Measurements from ENCODE around the gene NOX4.
"Not testable (repeated sequence)": the region's sequence is repeated elsewhere in the genome, so short reads cannot be mapped to it uniquely, and the experiment has no call there.

The NOX4 gene

GRCh38 chr11:89378986-89379385 is 112.2 kb downstream of the NOX4 start:
- not testable (repeated sequence) for DNase-seq

GRCh38 chr11:89369356-89369755 is 121.8 kb downstream of the NOX4 start:
- DNase-seq = not testable (repeated sequence)

GRCh38 chr11:89364856-89365255 is 126.3 kb downstream of the NOX4 start:
- not testable (repeated sequence) for DNase-seq

- DNase-seq = no peak
Measured at GRCh38 chr11:89361734-89362133, 129.4 kb downstream of the NOX4 start.

DNA sequence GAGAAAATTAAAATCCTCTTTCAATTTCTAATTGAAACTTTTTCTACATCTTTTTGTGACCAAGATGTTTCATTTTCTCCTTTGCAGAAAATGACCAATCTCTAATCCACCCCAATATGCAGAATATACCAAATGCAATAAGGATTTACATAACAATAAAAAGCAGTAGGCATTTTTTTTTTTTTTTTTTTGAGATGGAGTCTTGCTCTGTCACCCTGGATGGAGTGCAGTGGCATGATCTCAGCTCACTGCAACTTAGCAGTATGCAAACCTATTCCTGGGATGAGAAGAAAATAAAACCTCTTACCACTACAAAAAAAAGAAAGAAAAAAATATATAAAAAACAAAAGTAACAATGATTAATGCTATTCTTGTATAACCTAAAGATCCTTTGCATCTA is 132.0 kb downstream of the NOX4 start:
- DNase-seq = not testable (repeated sequence)

DNA sequence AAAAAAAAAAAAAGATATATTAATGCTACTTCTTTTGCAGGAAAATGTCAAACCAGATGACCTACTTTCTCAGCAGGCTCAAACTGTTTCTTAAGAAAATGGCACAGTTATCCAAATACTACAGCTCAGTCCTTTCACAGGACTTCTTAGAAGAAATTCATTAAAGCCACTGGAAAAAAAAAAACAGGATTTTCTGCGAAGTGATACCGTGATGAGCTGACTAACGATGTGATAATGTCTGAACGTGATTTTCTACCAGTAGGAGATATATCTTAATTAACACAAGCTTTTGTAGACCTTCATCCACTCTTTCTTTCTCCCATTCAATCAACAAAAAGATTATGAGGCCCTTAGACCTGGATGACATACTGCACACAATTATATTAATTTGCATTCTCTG is 132.4 kb downstream of the NOX4 start:
- no peak for DNase-seq

- no peak for DNase-seq
Measured at GRCh38 chr11:89355646-89356045, 135.5 kb downstream of the NOX4 start.

GRCh38 chr11:89354513-89354912 is 136.7 kb downstream of the NOX4 start:
- DNase-seq = not testable (repeated sequence)

GRCh38 chr11:89347071-89347470 is 144.1 kb downstream of the NOX4 start:
- no peak for DNase-seq

DNA sequence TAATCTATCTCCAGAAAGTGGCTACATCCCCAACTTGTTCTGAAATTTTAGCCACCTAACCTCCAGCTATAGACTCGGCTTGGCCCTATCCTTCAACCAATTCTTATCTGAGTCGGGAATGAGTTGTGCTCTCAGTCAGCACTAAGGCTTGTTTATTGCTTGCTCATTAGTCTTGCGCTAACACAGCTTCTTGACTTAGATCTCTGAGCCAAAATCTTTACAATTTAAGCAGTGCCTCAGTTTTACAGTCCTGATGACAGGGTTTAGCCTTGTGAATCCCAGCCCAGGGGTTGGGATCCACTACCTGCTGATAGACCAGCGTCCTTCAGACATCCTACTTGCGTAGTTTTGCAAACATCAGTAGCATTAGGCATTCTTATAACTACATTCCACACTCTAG is 144.6 kb downstream of the NOX4 start:
- DNase-seq = no peak

GRCh38 chr11:89342880-89343572 is 148.1 kb downstream of the NOX4 start:
- not testable (repeated sequence) for DNase-seq

- DNase-seq = not testable (repeated sequence)
Measured at GRCh38 chr11:89340450-89340849, 150.7 kb downstream of the NOX4 start.

DNA sequence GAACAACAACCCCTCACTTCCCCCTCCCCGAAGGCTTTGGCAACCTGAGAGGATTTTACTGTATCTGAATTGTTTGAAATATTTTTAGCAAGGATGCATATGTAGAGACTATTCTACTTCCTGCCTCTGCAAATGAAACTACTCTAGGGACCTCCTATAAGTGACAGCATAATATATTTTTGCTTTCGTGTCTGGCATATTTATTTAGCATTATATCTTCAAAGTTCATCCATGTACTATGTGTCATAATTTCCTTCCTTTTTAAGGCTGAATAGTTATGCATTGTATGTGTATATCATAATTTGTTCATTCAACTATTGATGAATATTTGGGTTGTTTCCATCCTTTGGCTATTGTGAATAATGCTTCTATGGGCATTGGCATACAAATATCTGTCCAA is 153.1 kb downstream of the NOX4 start:
- DNase-seq = not testable (repeated sequence)

DNA sequence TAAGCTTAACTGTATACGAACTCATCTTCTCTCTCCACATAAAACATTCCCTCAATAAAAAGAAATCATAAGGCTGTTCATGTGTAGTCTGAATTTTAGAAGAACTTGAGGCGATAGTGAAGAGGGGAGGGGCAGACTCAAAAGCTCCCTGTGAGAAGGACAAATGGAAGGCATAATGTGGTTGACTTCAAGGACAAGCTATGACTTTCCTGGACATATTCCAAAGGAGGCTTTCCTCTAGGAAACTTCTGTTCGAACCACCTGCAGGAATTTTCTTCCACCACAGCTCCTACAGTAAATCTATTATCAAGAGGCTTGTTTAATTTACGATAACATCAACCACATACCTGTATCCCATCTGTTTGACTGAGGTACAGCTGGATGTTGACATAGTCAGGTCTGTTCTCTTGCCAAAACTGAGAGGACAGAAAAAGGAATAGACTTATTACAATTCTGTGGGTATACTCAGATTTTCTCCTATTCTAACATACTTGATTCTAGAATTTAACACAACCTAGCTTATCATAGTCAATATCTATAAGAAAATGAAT is 154.0 kb downstream of the NOX4 start:
- DNase-seq = not testable (repeated sequence)

- not testable (repeated sequence) for DNase-seq
Measured at GRCh38 chr11:89333704-89334103, 157.5 kb downstream of the NOX4 start.

GRCh38 chr11:89331940-89332339 is 159.2 kb downstream of the NOX4 start:
- not testable (repeated sequence) for DNase-seq

- no peak for DNase-seq
Measured at GRCh38 chr11:89327885-89328284, 163.3 kb downstream of the NOX4 start.

DNA sequence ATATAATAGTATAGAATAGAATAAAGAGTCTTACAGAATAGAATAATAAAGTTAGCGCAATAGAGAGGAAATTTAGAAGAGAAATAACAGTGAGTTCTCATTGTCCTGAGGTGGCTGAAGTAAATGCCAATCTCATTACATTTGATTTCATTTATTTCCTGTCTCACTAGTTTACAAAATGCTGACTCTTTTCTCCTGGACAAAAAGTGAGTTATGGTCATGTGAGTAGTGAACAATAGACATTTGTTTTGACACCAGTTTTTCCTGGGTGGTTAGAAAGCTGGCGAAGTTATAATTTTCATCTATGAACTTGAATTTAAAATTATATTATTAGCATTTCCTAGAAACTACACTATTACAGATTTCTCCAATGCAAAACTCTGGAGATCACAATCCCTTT is 169.8 kb downstream of the NOX4 start:
- DNase-seq = no peak

DNA sequence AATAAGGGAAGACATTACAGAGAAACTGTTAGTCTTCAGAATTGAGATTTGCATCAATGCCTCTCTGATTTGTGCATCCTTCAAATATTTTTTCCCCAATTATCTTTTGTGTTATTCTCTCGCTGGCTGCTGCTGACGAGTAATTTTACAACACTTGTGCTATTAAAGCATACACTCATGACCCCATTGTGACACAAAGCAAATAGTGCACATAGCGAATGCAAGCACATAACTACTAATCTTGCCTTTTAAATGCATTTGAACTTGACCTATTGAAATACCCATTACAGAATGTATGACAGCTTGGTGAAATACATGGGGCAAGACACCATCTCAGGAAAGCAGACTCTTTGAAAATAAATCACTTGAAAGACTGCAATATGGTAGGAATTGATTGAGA is 180.6 kb downstream of the NOX4 start:
- not testable (repeated sequence) for DNase-seq

DNA sequence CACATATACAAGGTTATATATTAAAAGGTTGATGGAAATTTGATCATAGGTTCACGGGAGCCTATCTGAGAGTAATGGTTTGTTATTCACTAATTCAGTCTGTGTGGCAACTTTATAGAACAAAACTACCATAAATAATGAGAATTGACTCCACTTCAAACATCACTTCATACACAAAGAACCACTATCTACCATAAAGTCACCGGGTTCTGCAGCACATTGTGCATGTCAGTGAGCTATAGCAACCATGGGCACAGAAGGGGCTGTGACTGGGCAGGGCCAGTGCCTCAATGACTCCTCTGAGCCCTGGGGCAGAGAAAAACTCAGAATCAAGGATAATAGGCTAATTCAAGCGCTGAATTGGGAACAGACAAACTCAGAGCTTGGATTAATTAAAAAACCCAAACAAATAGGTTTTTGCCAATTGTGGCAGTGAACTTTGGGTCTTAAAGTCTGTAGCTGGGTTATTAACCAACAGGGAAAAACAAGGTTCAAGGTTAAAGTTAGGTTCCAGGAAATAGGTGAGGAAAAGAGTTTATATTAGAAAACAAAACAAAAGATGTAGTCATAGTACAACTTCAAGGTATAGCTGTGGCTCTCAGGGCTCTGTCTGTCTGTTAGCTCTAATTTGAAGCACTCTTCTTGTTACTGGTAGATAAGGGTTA is 181.7 kb downstream of the NOX4 start:
- DNase-seq = not testable (repeated sequence)

GRCh38 chr11:89308272-89308671 is 182.9 kb downstream of the NOX4 start:
- DNase-seq = not testable (repeated sequence)

- not testable (repeated sequence) for DNase-seq
Measured at GRCh38 chr11:89303029-89303428, 188.1 kb downstream of the NOX4 start.

DNA sequence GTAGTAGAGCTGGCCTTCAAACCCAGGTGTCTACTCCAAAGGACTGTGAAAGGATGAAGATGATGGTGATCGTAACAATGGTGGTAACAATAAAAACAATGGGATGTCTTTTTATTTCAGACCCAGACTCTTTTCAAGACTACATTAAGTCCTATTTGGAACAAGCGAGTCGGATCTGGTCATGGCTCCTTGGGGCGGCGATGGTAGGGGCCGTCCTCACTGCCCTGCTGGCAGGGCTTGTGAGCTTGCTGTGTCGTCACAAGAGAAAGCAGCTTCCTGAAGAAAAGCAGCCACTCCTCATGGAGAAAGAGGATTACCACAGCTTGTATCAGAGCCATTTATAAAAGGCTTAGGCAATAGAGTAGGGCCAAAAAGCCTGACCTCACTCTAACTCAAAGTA is 196.2 kb downstream of the NOX4 start:
- not testable (repeated sequence) for DNase-seq
